ENCODE measurements around the gene SMARCE1.
A peak's percentile ranks its signal among the peaks of the same experiment; 100 is the strongest.

Gene SMARCE1

DNA sequence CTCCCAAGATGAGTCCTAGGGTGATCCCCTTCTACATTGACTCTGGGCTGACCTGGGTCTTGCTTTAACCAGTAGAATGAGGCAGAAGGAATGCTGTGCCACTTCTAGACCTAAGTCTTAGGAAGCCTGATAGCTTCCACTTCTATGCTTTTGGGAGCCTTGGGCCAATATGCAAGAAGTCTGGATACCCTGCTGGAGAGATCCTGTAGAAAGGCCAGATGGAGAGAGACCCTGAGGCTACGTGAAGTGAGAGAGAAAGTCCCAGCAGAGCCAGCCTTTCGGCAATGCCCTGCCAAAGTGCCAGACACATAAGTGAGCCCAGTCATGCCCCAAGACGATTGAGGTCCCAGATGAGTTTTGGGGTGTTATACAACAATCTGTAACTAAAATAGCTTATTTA is 15.6 kb upstream of the SMARCE1 start:
- H3K27ac ChIP-seq (ENCODE audit: poor library complexity, severe bottlenecking), result no peak overlapping the region
- no peaks in the 10 kb centered on the region for H3K4me1 ChIP-seq (ENCODE audit: insufficient read depth, poor library complexity, severe bottlenecking)
- no peak overlapping the region for H3K4me3 ChIP-seq (ENCODE audit: severe bottlenecking)
- no peaks in the 10 kb centered on the region for H3K27me3 ChIP-seq (ENCODE audit: insufficient read depth, poor library complexity, severe bottlenecking)
- no peak for DNase-seq (ENCODE audit: low spot score)
- ATAC-seq (ENCODE audit: low read depth), result no peak
- no peaks in the 10 kb centered on the region for H3K9me3 ChIP-seq (ENCODE audit: severe bottlenecking)
- no peaks in the 10 kb centered on the region for H3K36me3 ChIP-seq (ENCODE audit: low read depth)
- TF ChIP-seq, protein P1, sequence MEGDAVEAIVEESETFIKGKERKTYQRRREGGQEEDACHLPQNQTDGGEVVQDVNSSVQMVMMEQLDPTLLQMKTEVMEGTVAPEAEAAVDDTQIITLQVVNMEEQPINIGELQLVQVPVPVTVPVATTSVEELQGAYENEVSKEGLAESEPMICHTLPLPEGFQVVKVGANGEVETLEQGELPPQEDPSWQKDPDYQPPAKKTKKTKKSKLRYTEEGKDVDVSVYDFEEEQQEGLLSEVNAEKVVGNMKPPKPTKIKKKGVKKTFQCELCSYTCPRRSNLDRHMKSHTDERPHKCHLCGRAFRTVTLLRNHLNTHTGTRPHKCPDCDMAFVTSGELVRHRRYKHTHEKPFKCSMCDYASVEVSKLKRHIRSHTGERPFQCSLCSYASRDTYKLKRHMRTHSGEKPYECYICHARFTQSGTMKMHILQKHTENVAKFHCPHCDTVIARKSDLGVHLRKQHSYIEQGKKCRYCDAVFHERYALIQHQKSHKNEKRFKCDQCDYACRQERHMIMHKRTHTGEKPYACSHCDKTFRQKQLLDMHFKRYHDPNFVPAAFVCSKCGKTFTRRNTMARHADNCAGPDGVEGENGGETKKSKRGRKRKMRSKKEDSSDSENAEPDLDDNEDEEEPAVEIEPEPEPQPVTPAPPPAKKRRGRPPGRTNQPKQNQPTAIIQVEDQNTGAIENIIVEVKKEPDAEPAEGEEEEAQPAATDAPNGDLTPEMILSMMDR (IDR thresholded peaks at IDR 0.05; ENCODE audit: poor library complexity, severe bottlenecking), result no peak

DNA sequence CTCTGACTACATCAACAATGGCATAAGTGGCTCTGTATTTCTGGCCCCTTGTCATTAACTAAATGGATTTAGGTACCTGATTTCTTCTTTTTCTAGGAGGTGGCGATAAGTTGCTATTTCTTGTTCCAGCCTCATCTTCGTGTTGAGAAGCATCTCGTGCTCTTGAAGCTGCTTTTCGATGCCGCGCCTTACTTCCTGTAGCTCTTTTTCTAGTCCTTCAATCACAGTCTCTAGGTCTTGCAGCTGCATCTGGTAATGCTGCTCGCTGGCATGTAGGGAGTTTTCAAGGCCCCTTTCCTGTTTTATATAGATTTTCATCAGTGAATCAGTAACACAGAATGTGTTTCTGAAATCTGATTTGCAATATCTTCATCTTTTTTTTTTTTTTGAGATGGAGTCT is 12.3 kb upstream of the SMARCE1 start:
- no peak for DNase-seq (ENCODE audit: low spot score)
- H3K9me3 ChIP-seq (ENCODE audit: severe bottlenecking), result no peaks in the 10 kb centered on the region
- TF ChIP-seq, protein P1 (IDR thresholded peaks at IDR 0.05; ENCODE audit: poor library complexity, severe bottlenecking), result no peak
- no peak overlapping the region for H3K27ac ChIP-seq (ENCODE audit: poor library complexity, severe bottlenecking)
- no peak for ATAC-seq (ENCODE audit: low read depth)
- H3K4me3 ChIP-seq (ENCODE audit: severe bottlenecking), result no peak overlapping the region
- H3K27me3 ChIP-seq (ENCODE audit: insufficient read depth, poor library complexity, severe bottlenecking), result no peaks in the 10 kb centered on the region
- H3K36me3 ChIP-seq (ENCODE audit: low read depth), result no peaks in the 10 kb centered on the region
- H3K4me1 ChIP-seq (ENCODE audit: insufficient read depth, poor library complexity, severe bottlenecking), result no peaks in the 10 kb centered on the region

- no peaks in the 10 kb centered on the region for H3K4me1 ChIP-seq (ENCODE audit: insufficient read depth, poor library complexity, severe bottlenecking)
- no peak overlapping the region for H3K27ac ChIP-seq (ENCODE audit: poor library complexity, severe bottlenecking)
- TF ChIP-seq, protein P1 (IDR thresholded peaks at IDR 0.05; ENCODE audit: poor library complexity, severe bottlenecking), result no peak
- H3K36me3 ChIP-seq (ENCODE audit: low read depth), result no peaks in the 10 kb centered on the region
- no peak overlapping the region for H3K4me3 ChIP-seq (ENCODE audit: severe bottlenecking)
- H3K27me3 ChIP-seq (ENCODE audit: insufficient read depth, poor library complexity, severe bottlenecking), result peaks cover 3% of the 10 kb centered on the region
- DNase-seq (ENCODE audit: low spot score) (no peak), ATAC-seq (ENCODE audit: low read depth) (no peak)
- H3K9me3 ChIP-seq (ENCODE audit: severe bottlenecking), result no peaks in the 10 kb centered on the region
Observed at GRCh38 chr17:40658396-40658795, 10.8 kb upstream of the SMARCE1 start.

- H3K9me3 ChIP-seq (ENCODE audit: severe bottlenecking), result no peaks in the 10 kb centered on the region
Observed at GRCh38 chr17:40651939-40652338, 4.3 kb upstream of the SMARCE1 start.

GRCh38 chr17:40648384-40648968 is 858 bp upstream of the SMARCE1 start:
- Histone ChIP-seq H3K4me3 (ENCODE audit: severe bottlenecking) (peak overlapping the region; percentile 94), H3K27me3 (ENCODE audit: insufficient read depth, poor library complexity, severe bottlenecking) (no peaks in the 10 kb centered on the region), H3K4me1 (ENCODE audit: insufficient read depth, poor library complexity, severe bottlenecking) (peaks cover 15% of the 10 kb centered on the region), H3K27ac (ENCODE audit: poor library complexity, severe bottlenecking) (peak overlapping the region; percentile 62), H3K9me3 (ENCODE audit: severe bottlenecking) (no peaks in the 10 kb centered on the region), H3K36me3 (ENCODE audit: low read depth) (peaks cover 31% of the 10 kb centered on the region)
- TF ChIP-seq, protein P1 (IDR thresholded peaks at IDR 0.05; ENCODE audit: poor library complexity, severe bottlenecking), result no peak
- ATAC-seq (ENCODE audit: low read depth) (peak; percentile 23; the same call in 2 of the 3 replicates), DNase-seq (ENCODE audit: low spot score) (no peak)

More at GRCh38 chr17:40651939-40652338, 4.3 kb upstream of the SMARCE1 start:
- H3K4me3 ChIP-seq (ENCODE audit: severe bottlenecking), result no peak overlapping the region
- H3K27me3 ChIP-seq (ENCODE audit: insufficient read depth, poor library complexity, severe bottlenecking), result peaks cover 3% of the 10 kb centered on the region
- H3K36me3 ChIP-seq (ENCODE audit: low read depth), result peaks cover under 1% of the 10 kb centered on the region; the same call in 1 of the 2 replicates
- H3K27ac ChIP-seq (ENCODE audit: poor library complexity, severe bottlenecking), result no peak overlapping the region
- TF ChIP-seq, protein P1 (IDR thresholded peaks at IDR 0.05; ENCODE audit: poor library complexity, severe bottlenecking), result no peak
- DNase-seq (ENCODE audit: low spot score) (no peak), ATAC-seq (ENCODE audit: low read depth) (no peak)
- H3K4me1 ChIP-seq (ENCODE audit: insufficient read depth, poor library complexity, severe bottlenecking), result peaks cover 4% of the 10 kb centered on the region

Measured in RWPE2 (cell line).